ENCODE results near the gene MYO16.

GRCh38 chr13:109151696-109152095 lies 522.3 kb downstream of the MYO16 start:
- TF ChIP-seq, protein P1, sequence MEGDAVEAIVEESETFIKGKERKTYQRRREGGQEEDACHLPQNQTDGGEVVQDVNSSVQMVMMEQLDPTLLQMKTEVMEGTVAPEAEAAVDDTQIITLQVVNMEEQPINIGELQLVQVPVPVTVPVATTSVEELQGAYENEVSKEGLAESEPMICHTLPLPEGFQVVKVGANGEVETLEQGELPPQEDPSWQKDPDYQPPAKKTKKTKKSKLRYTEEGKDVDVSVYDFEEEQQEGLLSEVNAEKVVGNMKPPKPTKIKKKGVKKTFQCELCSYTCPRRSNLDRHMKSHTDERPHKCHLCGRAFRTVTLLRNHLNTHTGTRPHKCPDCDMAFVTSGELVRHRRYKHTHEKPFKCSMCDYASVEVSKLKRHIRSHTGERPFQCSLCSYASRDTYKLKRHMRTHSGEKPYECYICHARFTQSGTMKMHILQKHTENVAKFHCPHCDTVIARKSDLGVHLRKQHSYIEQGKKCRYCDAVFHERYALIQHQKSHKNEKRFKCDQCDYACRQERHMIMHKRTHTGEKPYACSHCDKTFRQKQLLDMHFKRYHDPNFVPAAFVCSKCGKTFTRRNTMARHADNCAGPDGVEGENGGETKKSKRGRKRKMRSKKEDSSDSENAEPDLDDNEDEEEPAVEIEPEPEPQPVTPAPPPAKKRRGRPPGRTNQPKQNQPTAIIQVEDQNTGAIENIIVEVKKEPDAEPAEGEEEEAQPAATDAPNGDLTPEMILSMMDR (IDR thresholded peaks at IDR 0.05): no peak
- no peak for TF ChIP-seq POLR2A (IDR thresholded peaks at IDR 0.05)
